SK-N-MC (cell line): ENCODE data around the gene IFNLR1.

Source experiments
- DNase-seq: peaks from one replicate; pipeline ENCODE4 v3.0.0-alpha.2; 2011; ENCODE audit warnings: low read depth, low spot score
- H3K27ac ChIP-seq: fragments of 200-600 bp; sonication (generic); 2 replicates; pipeline ENCODE4 v1.5.1; 2016; ENCODE audit warnings: mixed run types
- H3K36me3 ChIP-seq: fragments of 200-600 bp; sonication (generic); 2 replicates; pipeline ENCODE4 v1.6.1; 2017; ENCODE audit warnings: antibody characterized with exemption, low read length, mixed read lengths; ENCODE audit not compliant: insufficient read depth
- H3K4me3 ChIP-seq: fragments of 200-600 bp; sonication (generic); 2 replicates; pipeline ENCODE4 v1.5.1; 2016
- H3K9ac ChIP-seq: fragments of 200-600 bp; sonication (generic); 2 replicates; pipeline ENCODE4 v1.8.0; 2017; ENCODE audit warnings: mixed run types, mixed read lengths; ENCODE audit not compliant: insufficient read length
- H3K9me3 ChIP-seq: fragments of 200-600 bp; sonication (generic); 2 replicates; pipeline ENCODE4 v1.6.1; 2017; ENCODE audit warnings: low read depth, mild to moderate bottlenecking, antibody characterized with exemption, low read length, moderate library complexity, mixed read lengths
- EZH2 ChIP-seq: fragments of 200-600 bp; sonication (generic); IDR thresholded peaks from one replicate; pipeline ENCODE4 v1.6.1; 2017; ENCODE audit warnings: antibody characterized with exemption
- FOXP2 ChIP-seq: optimal IDR thresholded peaks from 2 replicates; pipeline ENCODE3; 2011; ENCODE audit warnings: mild to moderate bottlenecking, moderate library complexity; ENCODE audit not compliant: insufficient read depth; ENCODE audit errors: extremely low read length, control extremely low read depth
- POLR2AphosphoS5 ChIP-seq: IDR thresholded peaks from 2 replicates; pipeline ENCODE4 v1.6.1; 2012; ENCODE audit warnings: mild to moderate bottlenecking, low read depth, low read length, borderline replicate concordance

IFNLR1 gene

GRCh38 chr1:24140741-24141181 lies 46.3 kb downstream of the IFNLR1 start:
- Histone ChIP-seq H3K9ac (no peak overlapping the region), H3K9me3 (no peaks in the 10 kb centered on the region), H3K36me3 (no peaks in the 10 kb centered on the region), H3K27ac (no peak overlapping the region), H3K4me3 (no peak overlapping the region)
- TF ChIP-seq FOXP2 (no peak), EZH2 (no peak), POLR2AphosphoS5 (no peak)
- DNase-seq = no peak

- Histone ChIP-seq H3K9me3 (no peaks in the 10 kb centered on the region), H3K36me3 (no peaks in the 10 kb centered on the region), H3K9ac (no peak overlapping the region), H3K27ac (no peak overlapping the region), H3K4me3 (no peak overlapping the region)
- DNase-seq = no peak
- no peak for TF ChIP-seq EZH2
- no peak for TF ChIP-seq FOXP2
- no peak for TF ChIP-seq POLR2AphosphoS5
Measured at GRCh38 chr1:24139841-24140425, 47.2 kb downstream of the IFNLR1 start.

- Histone ChIP-seq H3K27ac (no peak overlapping the region), H3K4me3 (no peak overlapping the region), H3K9ac (no peak overlapping the region), H3K9me3 (no peaks in the 10 kb centered on the region), H3K36me3 (no peaks in the 10 kb centered on the region)
- DNase-seq = no peak
- TF ChIP-seq EZH2 (no peak), FOXP2 (no peak), POLR2AphosphoS5 (no peak)
Measured at GRCh38 chr1:24139222-24139489, 47.9 kb downstream of the IFNLR1 start.

- no peak overlapping the region for H3K9ac ChIP-seq
- no peaks in the 10 kb centered on the region for H3K36me3 ChIP-seq
- H3K4me3 ChIP-seq = no peak overlapping the region
- TF ChIP-seq FOXP2 (no peak), POLR2AphosphoS5 (no peak), EZH2 (no peak)
- no peak overlapping the region for H3K27ac ChIP-seq
- DNase-seq = no peak
- no peaks in the 10 kb centered on the region for H3K9me3 ChIP-seq
Measured at GRCh38 chr1:24138476-24139221, 48.4 kb downstream of the IFNLR1 start.

- no peak for DNase-seq
- no peak overlapping the region for H3K27ac ChIP-seq
- TF ChIP-seq EZH2 (no peak), FOXP2 (no peak), POLR2AphosphoS5 (no peak)
Measured at GRCh38 chr1:24136956-24137539, 50.0 kb downstream of the IFNLR1 start.

GRCh38 chr1:24134376-24134775 lies 52.7 kb downstream of the IFNLR1 start:
- Histone ChIP-seq H3K9me3 (no peaks in the 10 kb centered on the region), H3K4me3 (no peak overlapping the region), H3K36me3 (no peaks in the 10 kb centered on the region), H3K9ac (no peak overlapping the region), H3K27ac (no peak overlapping the region)
- DNase-seq = no peak
- no peak for TF ChIP-seq EZH2

More at GRCh38 chr1:24136956-24137539, 50.0 kb downstream of the IFNLR1 start:
- no peaks in the 10 kb centered on the region for H3K36me3 ChIP-seq
- no peak overlapping the region for H3K9ac ChIP-seq
- H3K9me3 ChIP-seq = no peaks in the 10 kb centered on the region
- no peak overlapping the region for H3K4me3 ChIP-seq

GRCh38 chr1:24133819-24134218 lies 53.3 kb downstream of the IFNLR1 start:
- H3K9ac ChIP-seq = no peak overlapping the region
- no peaks in the 10 kb centered on the region for H3K36me3 ChIP-seq
- TF ChIP-seq EZH2 (no peak), FOXP2 (no peak), POLR2AphosphoS5 (no peak)
- no peaks in the 10 kb centered on the region for H3K9me3 ChIP-seq
- no peak overlapping the region for H3K4me3 ChIP-seq
- no peak for DNase-seq
- no peak overlapping the region for H3K27ac ChIP-seq

- no peak for DNase-seq
- Histone ChIP-seq H3K9ac (no peak overlapping the region), H3K9me3 (no peaks in the 10 kb centered on the region)
Measured at GRCh38 chr1:24130385-24130784, 56.7 kb downstream of the IFNLR1 start.

More at GRCh38 chr1:24130385-24130784, 56.7 kb downstream of the IFNLR1 start:
- H3K27ac ChIP-seq = no peak overlapping the region
- H3K36me3 ChIP-seq = no peaks in the 10 kb centered on the region
- TF ChIP-seq EZH2 (no peak), FOXP2 (no peak), POLR2AphosphoS5 (no peak)
- H3K4me3 ChIP-seq = no peak overlapping the region
